HepG2 (cell line): ENCODE measurements around the gene DSEL. TPM values are rescaled to one million over a fixed set of nuclear protein-coding genes. Genes with fewer than 3 reads are reported as not detected.

Experiments used
- ATAC-seq: fragments of 200-7000 bp; cut with Tn5 transposase; 3 replicates; pipeline ENCODE4 v1.9.1; 2020; ENCODE audit warnings: mild to moderate bottlenecking, moderate library complexity
- BruUV-seq: library from RNA; stranded (reverse); fragments of 400-500 nt; replicated peaks from 2 replicates; lab custom pipeline; 2021; lab: Mats Ljungman, UMichigan
- CTCF ChIA-PET: fragments of 300-600 bp; formaldehyde crosslinking; extraction: SDS; loops from one replicate; lab custom pipeline; 2021; ENCODE audit warnings: low total read pairs, inconsistent platforms, low intra/inter-chr PET ratio; lab: Yijun Ruan, JAX
- POLR2A ChIA-PET: fragments of 350-600 bp; sonication (Branson Sonifier 250); formaldehyde crosslinking; loops from one replicate; lab custom pipeline; 2020; ENCODE audit warnings: antibody characterized with exemption, inconsistent platforms; lab: Yijun Ruan, JAX
- DNase-seq: peaks from one replicate; pipeline ENCODE4 v3.0.0-alpha.2; 2015; ENCODE audit warnings: low spot score
- FAIRE-seq: peaks from 3 replicates; lab custom pipeline; 2011; peaks lifted over from hg19 to GRCh38; lab: Jason Lieb, UNC
- H2AFZ ChIP-seq: one replicate; pipeline ENCODE4 v1.6.1; 2011; ENCODE audit warnings: low read length, inconsistent platforms
- H3K27ac ChIP-seq: fragments of 300-600 bp; 3 replicates; pipeline ENCODE4 v1.8.0; 2011; ENCODE audit warnings: mixed run types, mild to moderate bottlenecking, mixed read lengths, low read length, inconsistent platforms; ENCODE audit not compliant: insufficient read depth; ENCODE audit errors: extremely low read length
- H3K27me3 ChIP-seq, 2 experiments: fragments of 200-600 bp in 1 of 2; 2 replicates in 1 of 2; 3 replicates in 1 of 2; pipeline versions ENCODE4 v1.6.0 to v1.8.0; 2011; ENCODE audit warnings: low read length in 2 of 2, mild to moderate bottlenecking in 2 of 2, moderate library complexity in 2 of 2, inconsistent platforms in 1 of 2; ENCODE audit not compliant: insufficient read depth in 2 of 2, control insufficient read depth in 1 of 2
- H3K36me3 ChIP-seq, 2 experiments: fragments of 200-600 bp in 1 of 2; replicated peaks in 1 of 2; 2 replicates in 1 of 2; 3 replicates in 1 of 2; pipeline versions ENCODE4 v1.5.1 to v1.8.0; 2011; ENCODE audit warnings: low read length in 2 of 2, inconsistent platforms in 1 of 2; ENCODE audit not compliant: insufficient read depth in 2 of 2, control insufficient read depth in 1 of 2
- H3K4me1 ChIP-seq: 2 replicates; pipeline ENCODE4 v1.5.1; 2012; ENCODE audit warnings: low read length, inconsistent platforms; ENCODE audit not compliant: insufficient read depth
- H3K4me2 ChIP-seq: 2 replicates; pipeline ENCODE4 v1.6.0; 2011; ENCODE audit warnings: low read depth, low read length, inconsistent platforms
- H3K4me3 ChIP-seq, 3 experiments: fragments of 200-600 bp in 1 of 3; sonication (generic), shearing (Covaris generic) in 1 of 3; replicated peaks in 1 of 3; 2 replicates each; pipeline ENCODE4 v1.5.1; 2011 to 2016; ENCODE audit warnings: low read length in 3 of 3, inconsistent platforms in 2 of 3, low read depth in 2 of 3, mild to moderate bottlenecking in 2 of 3, control low read depth in 1 of 3, mixed read lengths in 1 of 3; ENCODE audit not compliant: insufficient read depth in 1 of 3
- H3K79me2 ChIP-seq: one replicate; pipeline ENCODE4 v1.6.1; 2011; ENCODE audit warnings: low read length, inconsistent platforms; ENCODE audit not compliant: insufficient read depth
- H3K9ac ChIP-seq: 2 replicates; pipeline ENCODE4 v1.6.0; 2011; ENCODE audit warnings: mild to moderate bottlenecking, low read depth, low read length, inconsistent platforms; ENCODE audit not compliant: insufficient read depth
- H3K9me3 ChIP-seq: 2 replicates; pipeline ENCODE4 v1.5.1; 2012; ENCODE audit warnings: mild to moderate bottlenecking, low read length
- H4K20me1 ChIP-seq: 2 replicates; pipeline ENCODE4 v1.6.0; 2011; ENCODE audit warnings: inconsistent platforms, mild to moderate bottlenecking, low read length, moderate library complexity; ENCODE audit not compliant: insufficient read depth
- GTF3A ChIP-seq: sonication (generic); formaldehyde crosslinking; conservative IDR thresholded peaks from 2 replicates; pipeline ENCODE4 v1.4.0; 2020; ENCODE audit warnings: mild to moderate bottlenecking, missing genetic modification reagents
- KMT2B ChIP-seq: IDR thresholded peaks from 2 replicates; pipeline ENCODE4 v1.6.1; 2016; ENCODE audit warnings: missing genetic modification reagents, missing compliant biosample characterization
- MZF1 ChIP-seq: sonication (generic); formaldehyde crosslinking; IDR thresholded peaks from 2 replicates; pipeline ENCODE4 v1.8.1; 2023; ENCODE audit warnings: mild to moderate bottlenecking, missing genetic modification reagents, borderline replicate concordance
- RAD21 ChIP-seq: fragments of 450-650 bp; formaldehyde crosslinking; IDR thresholded peaks from 2 replicates; pipeline ENCODE4 v1.5.0; 2020; ENCODE audit warnings: mild to moderate bottlenecking
- ZBTB20 ChIP-seq: sonication (generic); formaldehyde crosslinking; IDR thresholded peaks from 2 replicates; pipeline ENCODE4 v1.8.1; 2023; ENCODE audit warnings: missing genetic modification reagents, low read depth, mild to moderate bottlenecking, borderline replicate concordance
- ZNF234 ChIP-seq: sonication (generic); formaldehyde crosslinking; conservative IDR thresholded peaks from 2 replicates; pipeline ENCODE4 v1.5.1; 2020; ENCODE audit warnings: mild to moderate bottlenecking, missing genetic modification reagents
- WGBS: methylation state at CpG from one replicate; pipeline ENCODE4 v1.1.6; 2017; ENCODE audit warnings: low lambda C conversion rate; 5-methylcytosine and 5-hydroxymethylcytosine counted together
- in situ Hi-C: cut with HindIII; loops from 2 replicates; pipeline ENCODE4 v1.10.0; 2017; ENCODE audit warnings: low pct_unique_long_range_greater_than_20kb; ENCODE audit not compliant: extremely low pct_ligation_motif_present
- intact Hi-C: fragments of 100-400 bp; cut with micrococcal nuclease; formaldehyde crosslinking; loops from one replicate; pipeline ENCODE4 v1.10.0; 2022; ENCODE audit not compliant: unreplicated experiment
- polyA plus RNA-seq, 8 experiments: library from polyadenylated mRNA; depleted of rRNA in 3 of 8; stranded (reverse) in 7 of 8; unstranded in 1 of 8; fragments of >200 nt; fragmentation: Illumina TruSeq in 4 of 8; extraction: Trizol in 4 of 8; gene quantifications; 2 replicates each; pipeline versions ENCODE4 v1.2.1 to v1.2.3, GENCODE V29; 2011 to 2016; ENCODE audit warnings: low read depth in 4 of 8, missing spikeins in 1 of 8, mixed read lengths in 1 of 8; ENCODE audit not compliant: insufficient read depth in 1 of 8
- total RNA-seq, 5 experiments: library from RNA; depleted of rRNA; stranded (reverse); fragments of >200 nt; fragmentation: Illumina TruSeq; extraction: Trizol; gene quantifications; 2 replicates each; pipeline ENCODE4 v1.2.3, GENCODE V29; 2016; ENCODE audit warnings: low read depth in 1 of 5
- TF ChIP-seq, protein P1 (sequence below): sonication (generic); formaldehyde crosslinking; IDR thresholded peaks from 2 replicates; pipeline ENCODE4 v1.5.0; 2020; ENCODE audit warnings: mild to moderate bottlenecking, missing genetic modification reagents
- TF ChIP-seq, protein P2 (sequence below): sonication (generic); formaldehyde crosslinking; IDR thresholded peaks from 2 replicates; pipeline ENCODE4 v1.4.0; 2020; ENCODE audit warnings: missing genetic modification reagents, borderline replicate concordance
- TF ChIP-seq, protein P3 (sequence below): sonication (generic); formaldehyde crosslinking; IDR thresholded peaks from 2 replicates; pipeline ENCODE4 v1.4.0; 2020; ENCODE audit warnings: missing genetic modification reagents

Gene DSEL
- total and polyA plus RNA-seq, 2 of the 13 experiments (the other 11 are each of a cell fraction or from before 2014, with no cell fraction given): 0.07 to 0.11 TPM

DNA sequence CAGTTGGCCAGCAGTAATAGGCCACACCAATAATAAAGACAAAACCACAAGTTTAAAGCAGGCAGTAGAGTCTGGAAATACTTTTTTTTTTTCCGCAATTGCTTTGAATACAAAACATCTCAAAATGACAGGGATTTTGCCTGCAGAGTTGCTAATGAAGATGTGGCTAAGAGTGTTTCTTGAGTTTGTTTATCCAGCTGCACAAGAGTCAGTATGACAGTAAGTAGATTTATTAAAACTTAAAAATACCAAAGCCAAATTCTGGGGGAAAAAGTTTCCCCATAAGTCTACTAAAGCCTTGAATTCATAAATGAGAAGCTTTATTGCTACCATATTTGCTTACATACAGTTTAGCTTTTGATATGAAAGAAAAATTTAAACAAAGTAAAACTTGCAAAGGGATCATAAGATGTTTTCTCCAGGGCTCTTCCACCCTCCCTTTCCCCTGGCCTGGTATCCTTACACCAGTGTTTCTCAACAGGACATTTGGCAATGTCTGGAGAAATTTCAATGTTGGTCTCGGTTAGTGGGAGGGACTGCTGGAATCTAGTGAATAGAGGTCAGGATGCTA, 3.9 kb upstream of the DSEL start (continued):
- no peak for TF ChIP-seq GTF3A
- no peak for TF ChIP-seq ZBTB20 (CRISPR knock-in tag)
- TF ChIP-seq, protein P1, sequence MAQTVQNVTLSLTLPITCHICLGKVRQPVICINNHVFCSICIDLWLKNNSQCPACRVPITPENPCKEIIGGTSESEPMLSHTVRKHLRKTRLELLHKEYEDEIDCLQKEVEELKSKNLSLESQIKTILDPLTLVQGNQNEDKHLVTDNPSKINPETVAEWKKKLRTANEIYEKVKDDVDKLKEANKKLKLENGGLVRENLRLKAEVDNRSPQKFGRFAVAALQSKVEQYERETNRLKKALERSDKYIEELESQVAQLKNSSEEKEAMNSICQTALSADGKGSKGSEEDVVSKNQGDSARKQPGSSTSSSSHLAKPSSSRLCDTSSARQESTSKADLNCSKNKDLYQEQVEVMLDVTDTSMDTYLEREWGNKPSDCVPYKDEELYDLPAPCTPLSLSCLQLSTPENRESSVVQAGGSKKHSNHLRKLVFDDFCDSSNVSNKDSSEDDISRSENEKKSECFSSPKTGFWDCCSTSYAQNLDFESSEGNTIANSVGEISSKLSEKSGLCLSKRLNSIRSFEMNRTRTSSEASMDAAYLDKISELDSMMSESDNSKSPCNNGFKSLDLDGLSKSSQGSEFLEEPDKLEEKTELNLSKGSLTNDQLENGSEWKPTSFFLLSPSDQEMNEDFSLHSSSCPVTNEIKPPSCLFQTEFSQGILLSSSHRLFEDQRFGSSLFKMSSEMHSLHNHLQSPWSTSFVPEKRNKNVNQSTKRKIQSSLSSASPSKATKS (CRISPR knock-in tag): no peak
- no peak for TF ChIP-seq RAD21 (CRISPR knock-in tag)

DNA sequence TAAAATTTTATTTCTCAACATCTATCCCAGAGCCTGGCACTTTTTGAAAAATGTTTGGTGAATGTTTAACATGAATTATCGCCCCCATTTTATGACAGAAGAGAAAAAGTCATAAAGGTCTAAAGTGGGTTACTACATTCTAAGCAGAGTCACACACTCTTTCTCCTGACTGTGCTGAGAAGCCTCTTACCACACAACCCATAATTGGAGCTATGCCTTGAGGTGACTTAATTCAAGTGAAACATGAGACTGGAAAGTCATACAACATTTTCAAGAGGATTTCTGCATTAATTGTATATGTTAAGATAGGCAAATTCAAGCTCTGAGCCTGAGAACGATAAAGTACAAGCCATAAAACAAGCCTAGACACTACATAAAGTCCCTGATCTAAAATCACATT, 3.1 kb upstream of the DSEL start:
- 3% methylated on average over 2 of the region's 2 CpGs for WGBS

More for the DNA sequence above, 3.1 kb upstream of the DSEL start:
- Histone ChIP-seq H3K79me2 (no peaks in the 10 kb centered on the region), H3K27me3 (peaks cover 0 to 20% of the 10 kb centered on the region in 2 experiments; a peak in 2 of 5 replicates), H3K4me1 (peaks cover 7% of the 10 kb centered on the region), H3K27ac (no peak overlapping the region), H3K36me3 (no peaks in the 10 kb centered on the region), H3K9me3 (no peaks in the 10 kb centered on the region), H3K4me2 (no peak overlapping the region), H3K4me3 (no peak overlapping the region), H2AFZ (no peak overlapping the region), H4K20me1 (no peaks in the 10 kb centered on the region), H3K9ac (no peak overlapping the region)
- in situ Hi-C loops: loop anchor here (5.0 to 10.0 kb wide), 2 partner anchors 302 to 1105 kb away; no protein-coding TSS in a partner anchor
- no TSS peak for BruUV-seq
- TF ChIP-seq KMT2B (no peak), MZF1 (CRISPR knock-in tag) (no peak), ZNF234 (no peak)
- TF ChIP-seq, protein P2, sequence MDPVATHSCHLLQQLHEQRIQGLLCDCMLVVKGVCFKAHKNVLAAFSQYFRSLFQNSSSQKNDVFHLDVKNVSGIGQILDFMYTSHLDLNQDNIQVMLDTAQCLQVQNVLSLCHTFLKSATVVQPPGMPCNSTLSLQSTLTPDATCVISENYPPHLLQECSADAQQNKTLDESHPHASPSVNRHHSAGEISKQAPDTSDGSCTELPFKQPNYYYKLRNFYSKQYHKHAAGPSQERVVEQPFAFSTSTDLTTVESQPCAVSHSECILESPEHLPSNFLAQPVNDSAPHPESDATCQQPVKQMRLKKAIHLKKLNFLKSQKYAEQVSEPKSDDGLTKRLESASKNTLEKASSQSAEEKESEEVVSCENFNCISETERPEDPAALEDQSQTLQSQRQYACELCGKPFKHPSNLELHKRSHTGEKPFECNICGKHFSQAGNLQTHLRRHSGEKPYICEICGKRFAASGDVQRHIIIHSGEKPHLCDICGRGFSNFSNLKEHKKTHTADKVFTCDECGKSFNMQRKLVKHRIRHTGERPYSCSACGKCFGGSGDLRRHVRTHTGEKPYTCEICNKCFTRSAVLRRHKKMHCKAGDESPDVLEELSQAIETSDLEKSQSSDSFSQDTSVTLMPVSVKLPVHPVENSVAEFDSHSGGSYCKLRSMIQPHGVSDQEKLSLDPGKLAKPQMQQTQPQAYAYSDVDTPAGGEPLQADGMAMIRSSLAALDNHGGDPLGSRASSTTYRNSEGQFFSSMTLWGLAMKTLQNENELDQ: no peak
- TF ChIP-seq, protein P3, sequence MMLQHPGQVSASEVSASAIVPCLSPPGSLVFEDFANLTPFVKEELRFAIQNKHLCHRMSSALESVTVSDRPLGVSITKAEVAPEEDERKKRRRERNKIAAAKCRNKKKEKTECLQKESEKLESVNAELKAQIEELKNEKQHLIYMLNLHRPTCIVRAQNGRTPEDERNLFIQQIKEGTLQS (CRISPR knock-in tag): no peak
- POLR2A ChIA-PET: no interaction called here
- CTCF ChIA-PET: no interaction called here
- ATAC-seq: no peak
- DNase-seq: no peak
- FAIRE-seq: no peak
- intact Hi-C loops: loop anchor here (10.0 kb wide), 2 partner anchors 135 to 1195 kb away; partner anchors contain the start of gene TMX3
